Stimulated activated naive CD4-positive, alpha-beta T cell treated with Interleukin-2 at 50 U/mL for 16 hours (primary cell): Measurements from ENCODE around the gene EDRF1.

Experiments used
- DNase-seq: peaks from one replicate; lab custom pipeline; 2025; lab: John Stamatoyannopoulos, UW

Gene EDRF1

DNA sequence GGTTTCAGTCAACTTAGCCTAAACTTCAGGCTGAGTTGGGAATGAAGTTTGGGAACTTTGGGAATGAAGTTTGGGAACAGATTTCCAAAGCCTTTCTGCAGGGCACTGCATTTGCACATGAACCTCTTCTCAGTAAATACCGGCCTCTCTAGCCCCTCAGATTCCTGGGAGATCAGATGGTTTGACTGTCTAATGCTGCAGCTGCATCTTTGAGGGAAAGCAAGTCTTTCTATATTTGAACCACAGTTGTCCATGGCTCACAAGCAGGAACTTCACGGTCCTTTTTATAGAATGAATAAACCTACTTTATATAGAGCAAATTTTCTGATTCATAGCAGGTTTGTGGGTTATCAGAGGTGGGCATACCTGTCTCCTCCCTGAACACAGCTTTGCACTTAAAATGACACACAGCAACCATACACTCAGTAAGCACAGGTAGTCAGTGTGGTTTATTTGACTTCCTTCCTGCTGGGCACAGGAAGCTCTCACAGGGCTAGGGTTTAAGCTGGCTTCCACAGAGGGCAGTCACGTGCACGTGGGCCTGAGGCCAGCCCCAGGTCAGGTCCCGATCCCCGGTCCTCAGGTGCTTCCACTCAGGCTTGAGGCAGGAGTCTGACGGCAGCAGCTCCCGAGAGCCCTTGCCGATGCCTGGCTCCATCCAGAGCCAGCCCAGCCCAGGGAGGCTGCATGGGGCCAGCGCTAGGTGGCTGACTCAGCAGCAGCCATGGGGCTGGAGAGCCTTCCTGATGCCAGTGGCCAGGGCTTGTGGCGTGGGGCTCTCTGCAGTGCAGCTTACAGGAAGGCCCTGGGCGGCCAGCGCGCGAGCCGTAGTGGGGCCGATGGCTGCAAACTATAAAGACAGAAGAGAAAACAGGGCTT lies 68.9 kb downstream of the EDRF1 start:
- DNase-seq: no peak

DNA sequence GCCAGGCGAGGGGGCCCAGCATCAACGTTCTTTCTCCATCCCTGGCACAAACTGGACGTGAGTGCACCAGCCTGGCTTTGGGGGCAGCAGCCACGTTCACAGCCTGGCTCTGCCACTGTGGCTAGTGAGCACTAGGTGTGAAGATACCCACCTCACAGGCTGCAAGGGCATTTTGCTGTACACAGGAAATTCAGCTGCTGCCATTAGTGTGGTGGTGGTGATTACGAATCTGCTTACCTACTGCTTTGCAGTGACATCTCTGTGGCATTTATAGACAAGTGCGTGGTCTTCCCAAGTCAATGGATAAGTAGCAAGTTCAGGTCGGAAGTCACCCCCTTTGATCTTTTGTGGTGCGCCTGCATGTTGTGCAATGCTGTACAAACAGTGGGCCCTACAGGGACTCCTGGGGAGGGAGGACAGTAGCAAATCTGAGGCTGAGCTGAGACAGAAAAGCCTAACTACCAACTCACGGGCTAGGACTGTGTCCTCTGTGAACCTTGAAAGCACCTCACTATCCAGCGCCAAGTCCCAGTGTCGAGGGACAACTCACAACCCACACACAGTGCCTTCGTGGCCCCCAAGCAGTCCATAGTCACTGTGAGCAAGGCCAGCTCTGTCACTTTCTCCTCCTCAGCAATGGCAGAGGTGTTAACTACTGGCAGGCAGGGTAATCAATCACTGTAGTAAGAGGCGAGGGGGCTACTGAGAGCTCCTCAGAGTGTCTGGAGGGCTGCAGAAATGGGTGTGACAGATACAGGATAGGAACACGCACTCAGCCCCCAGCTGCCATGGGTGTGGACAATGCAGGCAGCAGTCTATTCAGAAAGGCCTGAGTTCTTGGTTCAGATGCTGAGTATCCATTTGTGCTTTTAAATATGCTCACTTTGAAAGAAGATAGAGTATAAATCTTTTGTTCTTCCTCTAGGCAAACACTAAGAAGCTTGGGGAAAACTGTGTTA lies 73.1 kb downstream of the EDRF1 start:
- DNase-seq: no peak

DNA sequence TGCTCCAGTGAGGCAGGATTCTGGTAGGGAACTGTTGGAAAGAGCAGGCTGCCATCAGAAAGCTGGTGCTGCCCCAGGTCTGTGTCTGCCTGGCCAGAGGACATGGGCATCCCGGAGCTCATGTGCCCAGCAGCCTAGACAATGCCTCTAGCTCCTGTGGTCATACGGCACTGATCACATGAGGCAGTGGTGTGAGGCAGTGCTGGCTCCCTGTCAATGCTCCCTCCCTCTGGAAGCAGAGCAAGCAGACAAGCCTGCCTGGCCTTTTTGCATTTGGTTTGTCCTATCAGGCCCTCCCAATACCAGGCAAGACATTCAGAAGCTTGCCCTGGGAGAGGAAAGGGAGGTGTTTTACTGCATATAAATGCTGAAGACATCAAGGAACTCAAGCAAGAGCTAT lies 75.6 kb downstream of the EDRF1 start:
- DNase-seq: no peak

DNA sequence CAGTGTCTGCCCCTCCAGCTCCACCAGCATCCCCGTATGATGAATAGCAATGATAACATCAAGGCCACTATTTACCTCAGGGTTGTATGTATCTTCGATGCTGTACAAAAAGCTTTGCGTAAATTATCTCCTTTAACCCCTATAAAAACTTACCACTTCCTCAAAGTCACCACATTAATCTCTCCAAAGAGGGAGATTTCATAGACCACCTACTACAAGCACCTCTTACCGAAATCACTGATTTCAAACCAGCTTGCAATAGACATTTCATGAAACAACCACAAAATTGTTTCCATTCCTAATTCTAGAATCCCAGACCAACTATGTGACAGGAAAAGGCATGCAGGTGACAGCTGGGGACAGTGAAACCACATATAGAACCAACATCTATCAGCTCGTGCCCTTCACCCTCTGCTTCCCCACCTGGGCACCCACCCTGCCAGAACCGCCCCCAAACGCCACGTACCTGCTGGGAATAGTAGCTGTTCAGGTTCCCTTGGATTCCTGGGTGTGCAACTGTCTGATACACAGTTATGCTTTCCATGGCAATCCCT lies 76.2 kb downstream of the EDRF1 start:
- DNase-seq: no peak

DNA sequence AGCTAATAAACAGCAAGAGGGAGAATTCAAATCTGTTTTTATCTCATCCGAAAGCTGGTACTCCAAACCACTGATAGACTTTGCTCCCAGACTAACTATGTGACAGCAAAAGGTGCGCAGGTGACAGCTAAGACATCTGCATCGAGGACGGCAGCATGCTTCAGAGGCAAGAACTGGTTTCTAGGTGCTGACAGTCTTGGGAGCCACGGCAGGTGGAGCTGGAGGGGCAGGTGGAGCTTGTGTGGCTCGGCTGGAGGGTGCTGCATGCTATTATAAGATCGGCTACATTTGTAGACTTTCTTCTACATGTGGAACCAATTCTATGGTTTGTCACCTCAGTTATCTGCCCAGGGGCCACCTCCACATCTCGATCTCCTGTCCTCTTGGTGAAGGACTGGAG lies 77.9 kb downstream of the EDRF1 start:
- DNase-seq: no peak

DNA sequence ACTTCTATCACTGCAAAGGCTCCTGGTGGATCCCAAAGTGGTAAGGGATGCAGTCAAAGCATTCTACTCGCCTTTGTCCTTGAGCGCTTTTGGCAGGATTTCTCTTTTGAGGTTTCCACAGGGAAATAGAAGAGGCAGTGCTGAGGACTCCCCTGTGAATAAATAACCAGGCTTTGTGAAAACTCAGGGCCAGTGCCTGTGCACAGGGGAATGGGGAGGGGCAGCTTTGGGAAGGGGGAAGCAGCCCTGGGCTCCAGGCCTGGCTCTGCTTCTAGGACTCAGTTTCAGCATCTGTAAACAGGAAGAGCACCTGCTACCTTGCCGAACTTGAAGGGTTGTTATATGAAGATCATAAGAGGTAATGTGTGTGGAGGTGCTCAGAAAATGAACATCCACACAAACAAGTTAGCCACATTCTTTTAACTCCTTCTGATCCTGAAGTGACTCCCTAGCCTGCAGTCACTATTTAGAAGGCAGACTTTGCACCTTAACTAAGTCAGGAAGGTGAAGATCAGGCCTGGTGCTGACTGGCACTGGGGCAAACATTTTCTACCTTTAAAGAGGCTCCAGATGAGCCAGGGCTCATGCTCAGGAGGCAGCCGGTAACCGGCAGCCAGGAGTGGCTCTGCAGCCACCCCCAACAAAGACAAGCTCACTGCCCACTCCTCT lies 78.6 kb downstream of the EDRF1 start:
- DNase-seq: no peak

DNA sequence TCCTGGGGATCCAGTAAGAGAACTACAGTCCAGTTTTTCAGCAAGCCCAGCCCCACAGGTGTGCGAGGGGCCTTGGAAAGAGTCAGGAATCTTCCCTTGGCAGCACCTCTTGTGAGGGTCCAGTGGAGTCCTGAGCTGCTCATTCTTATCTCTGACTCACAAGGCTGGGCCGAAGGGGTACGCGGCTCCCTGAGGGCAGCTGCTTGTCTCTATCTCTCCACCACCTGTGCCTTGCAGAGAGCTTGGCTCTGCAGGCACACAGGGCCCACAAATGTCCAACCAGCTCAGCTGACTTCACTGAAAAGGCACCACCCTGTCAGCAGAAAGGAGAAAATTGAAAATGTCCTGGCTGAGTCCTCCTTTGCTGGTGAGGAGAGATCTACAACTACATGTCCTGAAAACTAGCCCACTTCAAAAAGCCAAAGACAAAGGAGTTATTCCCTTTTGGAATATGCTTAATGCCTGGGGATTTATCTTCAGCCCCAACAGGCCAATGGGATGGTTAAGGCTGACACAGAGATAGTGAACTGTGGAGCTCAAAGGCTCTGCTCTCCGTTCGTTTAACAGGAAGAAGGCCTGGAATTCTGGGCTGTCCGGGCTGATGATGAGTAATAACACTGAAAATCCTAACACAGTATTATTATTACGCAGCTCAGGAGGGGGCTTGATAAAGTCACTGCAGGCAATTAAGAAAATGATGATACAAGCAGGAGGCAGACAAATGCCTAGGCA lies 80.1 kb downstream of the EDRF1 start:
- no peak for DNase-seq

DNA sequence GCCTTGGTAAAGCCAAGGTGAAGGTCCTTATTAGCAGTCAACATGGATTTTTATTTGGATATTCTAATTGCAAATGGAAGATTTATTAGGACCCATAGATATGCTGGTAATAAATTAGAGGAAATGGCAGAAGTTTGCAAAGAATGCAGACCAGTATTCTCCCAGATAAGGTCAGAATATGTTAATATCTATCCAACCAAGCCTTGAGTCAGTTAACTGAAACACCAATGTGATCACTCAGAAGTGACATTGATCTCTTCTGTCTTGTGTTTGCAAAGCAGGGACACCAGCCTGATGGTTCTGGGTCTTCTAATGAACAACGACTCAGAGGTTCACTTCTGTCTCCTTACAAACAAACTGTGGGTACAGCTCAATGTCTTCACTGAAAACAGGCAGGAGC lies 82.1 kb downstream of the EDRF1 start:
- no peak for DNase-seq

DNA sequence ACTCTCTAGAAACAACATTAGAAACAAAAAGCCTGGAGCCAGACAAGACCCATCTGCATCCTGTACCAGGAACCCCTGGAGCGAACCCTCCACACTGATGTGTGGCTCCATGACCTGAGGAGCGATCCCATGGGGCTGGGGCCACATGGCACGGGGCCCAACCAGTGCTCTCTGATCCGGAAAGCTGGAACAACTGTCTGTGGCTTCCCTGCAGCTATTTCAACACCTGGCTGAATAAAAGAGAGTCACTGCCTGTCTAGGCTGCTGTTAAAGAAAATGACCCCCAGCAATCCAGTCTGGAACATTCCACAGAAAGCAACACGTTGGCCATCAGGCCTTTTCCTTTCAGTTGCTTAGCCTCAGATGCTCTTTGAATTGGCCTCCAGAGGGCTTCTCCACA lies 82.6 kb downstream of the EDRF1 start:
- no peak for DNase-seq

DNA sequence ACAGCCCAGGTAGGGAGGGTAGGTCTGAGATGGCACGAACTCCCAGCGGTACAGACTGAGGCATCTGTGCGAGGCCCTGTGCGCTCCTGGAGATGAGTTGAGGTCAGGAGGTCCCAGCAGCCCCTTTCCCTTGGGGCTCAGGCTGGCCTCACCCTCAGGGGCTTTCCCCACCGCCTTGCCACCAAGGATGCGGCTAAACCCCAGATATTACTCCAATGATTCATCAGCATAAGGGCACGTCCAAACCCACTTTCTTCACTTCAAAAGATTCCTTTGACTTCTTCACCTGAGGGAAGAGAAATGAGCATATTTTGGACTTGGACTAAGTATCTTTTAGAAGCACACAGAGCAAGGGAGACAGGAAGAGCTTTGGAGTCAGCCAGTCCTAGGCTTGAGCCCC lies 83.2 kb downstream of the EDRF1 start:
- no peak for DNase-seq

DNA sequence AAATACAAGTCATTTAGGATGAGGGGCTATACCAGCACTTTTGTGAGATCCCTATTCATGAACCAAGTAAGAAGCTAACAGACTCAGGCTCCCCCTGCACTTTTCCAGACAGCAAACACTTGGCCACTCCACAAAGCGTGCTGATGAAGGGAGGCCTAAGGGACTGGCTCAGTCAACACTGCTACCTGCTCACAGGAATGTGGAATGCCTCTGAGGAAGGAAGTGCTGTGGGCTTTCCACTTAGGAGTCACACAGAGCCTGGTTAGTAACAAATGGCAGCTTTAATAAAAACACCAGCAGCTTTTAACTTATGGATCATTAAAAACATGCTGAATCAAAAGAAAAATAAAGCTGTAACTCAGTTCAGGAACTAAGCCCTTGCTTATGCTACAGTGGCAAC lies 88.5 kb downstream of the EDRF1 start:
- DNase-seq: no peak

DNA sequence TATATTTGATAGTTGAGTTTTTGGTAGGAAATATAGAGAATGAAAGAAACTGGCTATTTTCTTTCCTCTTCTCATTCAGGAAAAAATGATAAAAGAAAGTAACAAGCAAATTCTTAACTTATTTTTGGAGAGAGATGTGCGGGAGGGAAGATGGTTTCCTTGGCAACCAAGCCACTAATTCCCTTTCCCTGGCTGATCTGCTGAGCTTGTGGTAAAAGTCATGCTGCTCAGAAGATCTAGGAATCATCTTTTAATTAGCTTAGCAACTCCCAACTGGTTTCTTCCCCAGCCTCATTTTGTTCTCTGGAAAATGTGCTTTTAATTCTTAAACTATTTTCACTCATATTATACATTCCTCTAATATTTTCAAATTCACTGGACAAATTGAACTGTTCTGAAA lies 91.7 kb downstream of the EDRF1 start:
- DNase-seq: no peak

DNA sequence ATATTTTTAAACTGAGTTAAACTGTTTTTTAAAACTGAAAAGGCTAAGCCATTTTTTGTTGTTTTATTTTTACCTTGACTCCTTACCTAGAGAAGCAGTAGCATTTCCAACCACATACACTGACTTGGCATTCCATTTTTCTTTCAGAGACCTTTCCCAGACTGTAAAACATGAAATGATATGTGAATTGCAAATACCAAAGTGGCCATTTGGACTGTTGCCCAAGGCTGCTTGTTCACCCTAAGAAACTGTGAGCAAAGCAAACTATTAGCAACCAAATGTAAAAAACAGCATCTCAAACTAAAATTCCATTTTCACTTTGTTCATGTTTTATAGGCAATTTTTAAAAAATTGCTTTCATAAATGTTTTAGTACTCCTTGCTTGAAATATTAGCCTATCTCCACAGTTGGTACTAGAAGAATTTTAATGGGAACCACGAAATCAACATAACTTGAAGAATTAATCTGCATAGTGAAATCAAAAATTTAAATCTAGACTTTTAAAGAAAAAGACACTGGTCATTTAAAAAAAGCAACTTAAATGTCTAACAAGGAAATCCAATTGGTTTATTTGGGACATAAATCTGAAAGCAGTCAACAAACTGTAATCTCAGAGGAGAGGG lies 92.7 kb downstream of the EDRF1 start:
- no peak for DNase-seq
